C4-2B (cell line): ENCODE data around the gene UNC5C.

Source experiments
- CTCF ChIP-seq: fragments of 450-650 bp; conservative IDR thresholded peaks from 2 replicates; pipeline ENCODE4 v1.5.1; 2017; ENCODE audit warnings: mild to moderate bottlenecking
- ZFX ChIP-seq: fragments of 450-650 bp; IDR thresholded peaks from 2 replicates; pipeline ENCODE4 v1.6.1; 2017

- no peak for TF ChIP-seq CTCF
- no peak for TF ChIP-seq ZFX
These were observed 234.2 kb downstream of the UNC5C start for GRCh38 chr4:95314573-95314972.
